HepG2 (cell line): ENCODE results near the gene BBS9. TPM values are rescaled to one million over a fixed set of nuclear protein-coding genes. Genes with fewer than 3 reads are reported as not detected.

Experiments
- ATAC-seq: fragments of 200-7000 bp; cut with Tn5 transposase; 3 replicates; pipeline ENCODE4 v1.9.1; 2020; ENCODE audit warnings: mild to moderate bottlenecking, moderate library complexity
- BruUV-seq: library from RNA; stranded (reverse); fragments of 400-500 nt; replicated peaks from 2 replicates; lab custom pipeline; 2021; lab: Mats Ljungman, UMichigan
- CTCF ChIA-PET: fragments of 300-600 bp; formaldehyde crosslinking; extraction: SDS; loops from one replicate; lab custom pipeline; 2021; ENCODE audit warnings: low total read pairs, inconsistent platforms, low intra/inter-chr PET ratio; lab: Yijun Ruan, JAX
- POLR2A ChIA-PET: fragments of 350-600 bp; sonication (Branson Sonifier 250); formaldehyde crosslinking; loops from one replicate; lab custom pipeline; 2020; ENCODE audit warnings: antibody characterized with exemption, inconsistent platforms; lab: Yijun Ruan, JAX
- DNase-seq: peaks from one replicate; pipeline ENCODE4 v3.0.0-alpha.2; 2015; ENCODE audit warnings: low spot score
- FAIRE-seq: peaks from 3 replicates; lab custom pipeline; 2011; peaks lifted over from hg19 to GRCh38; lab: Jason Lieb, UNC
- H2AFZ ChIP-seq: one replicate; pipeline ENCODE4 v1.6.1; 2011; ENCODE audit warnings: low read length, inconsistent platforms
- H3K27ac ChIP-seq: fragments of 300-600 bp; 3 replicates; pipeline ENCODE4 v1.8.0; 2011; ENCODE audit warnings: mixed run types, mild to moderate bottlenecking, mixed read lengths, low read length, inconsistent platforms; ENCODE audit not compliant: insufficient read depth; ENCODE audit errors: extremely low read length
- H3K27me3 ChIP-seq, 2 experiments: fragments of 200-600 bp in 1 of 2; 2 replicates in 1 of 2; 3 replicates in 1 of 2; pipeline versions ENCODE4 v1.6.0 to v1.8.0; 2011; ENCODE audit warnings: low read length in 2 of 2, mild to moderate bottlenecking in 2 of 2, moderate library complexity in 2 of 2, inconsistent platforms in 1 of 2; ENCODE audit not compliant: insufficient read depth in 2 of 2, control insufficient read depth in 1 of 2
- H3K36me3 ChIP-seq, 2 experiments: fragments of 200-600 bp in 1 of 2; replicated peaks in 1 of 2; 2 replicates in 1 of 2; 3 replicates in 1 of 2; pipeline versions ENCODE4 v1.5.1 to v1.8.0; 2011; ENCODE audit warnings: low read length in 2 of 2, inconsistent platforms in 1 of 2; ENCODE audit not compliant: insufficient read depth in 2 of 2, control insufficient read depth in 1 of 2
- H3K4me1 ChIP-seq: 2 replicates; pipeline ENCODE4 v1.5.1; 2012; ENCODE audit warnings: low read length, inconsistent platforms; ENCODE audit not compliant: insufficient read depth
- H3K4me2 ChIP-seq: 2 replicates; pipeline ENCODE4 v1.6.0; 2011; ENCODE audit warnings: low read depth, low read length, inconsistent platforms
- H3K4me3 ChIP-seq, 3 experiments: fragments of 200-600 bp in 1 of 3; sonication (generic), shearing (Covaris generic) in 1 of 3; replicated peaks in 1 of 3; 2 replicates each; pipeline ENCODE4 v1.5.1; 2011 to 2016; ENCODE audit warnings: low read length in 3 of 3, inconsistent platforms in 2 of 3, low read depth in 2 of 3, mild to moderate bottlenecking in 2 of 3, control low read depth in 1 of 3, mixed read lengths in 1 of 3; ENCODE audit not compliant: insufficient read depth in 1 of 3
- H3K79me2 ChIP-seq: one replicate; pipeline ENCODE4 v1.6.1; 2011; ENCODE audit warnings: low read length, inconsistent platforms; ENCODE audit not compliant: insufficient read depth
- H3K9ac ChIP-seq: 2 replicates; pipeline ENCODE4 v1.6.0; 2011; ENCODE audit warnings: mild to moderate bottlenecking, low read depth, low read length, inconsistent platforms; ENCODE audit not compliant: insufficient read depth
- H3K9me3 ChIP-seq: 2 replicates; pipeline ENCODE4 v1.5.1; 2012; ENCODE audit warnings: mild to moderate bottlenecking, low read length
- H4K20me1 ChIP-seq: 2 replicates; pipeline ENCODE4 v1.6.0; 2011; ENCODE audit warnings: inconsistent platforms, mild to moderate bottlenecking, low read length, moderate library complexity; ENCODE audit not compliant: insufficient read depth
- ATF6 ChIP-seq: sonication (generic); formaldehyde crosslinking; conservative IDR thresholded peaks from 2 replicates; pipeline ENCODE4 v1.4.0; 2020; ENCODE audit warnings: missing genetic modification reagents
- FOSL1 ChIP-seq: sonication (generic); formaldehyde crosslinking; IDR thresholded peaks from 2 replicates; pipeline ENCODE4 v1.9.0; 2021; ENCODE audit warnings: missing genetic modification reagents, borderline replicate concordance
- GZF1 ChIP-seq: sonication (generic); formaldehyde crosslinking; IDR thresholded peaks from 2 replicates; pipeline ENCODE4 v1.5.1; 2020; ENCODE audit warnings: mild to moderate bottlenecking, missing genetic modification reagents
- PCBP2 ChIP-seq: fragments of 200-400 bp; formaldehyde crosslinking; optimal IDR thresholded peaks from 2 replicates; pipeline ENCODE3; 2018; ENCODE audit warnings: low read length, low read depth; ENCODE audit not compliant: poor library complexity, severe bottlenecking
- PHF20 ChIP-seq: sonication (generic); formaldehyde crosslinking; IDR thresholded peaks from 2 replicates; pipeline ENCODE4 v1.5.0; 2020; ENCODE audit warnings: mild to moderate bottlenecking, missing genetic modification reagents
- PHF8 ChIP-seq: sonication (generic); formaldehyde crosslinking; IDR thresholded peaks from 2 replicates; pipeline ENCODE4 v1.5.0; 2020; ENCODE audit warnings: missing genetic modification reagents
- SOX13 ChIP-seq, 3 experiments: fragments of 450-650 bp in 1 of 3; sonication (generic) in 1 of 3; formaldehyde crosslinking in 1 of 3; IDR thresholded peaks in 2 of 3; conservative IDR thresholded peaks in 1 of 3; 2 replicates each; pipeline versions ENCODE4 v1.5.0 to v1.6.1; 2016 to 2020; ENCODE audit warnings: antibody characterized with exemption in 1 of 3, mild to moderate bottlenecking in 1 of 3, missing compliant biosample characterization in 1 of 3, missing genetic modification reagents in 1 of 3, moderate library complexity in 1 of 3
- ZNF552 ChIP-seq: sonication (generic); formaldehyde crosslinking; IDR thresholded peaks from 2 replicates; pipeline ENCODE4 v1.9.0; 2022; ENCODE audit warnings: missing genetic modification reagents, mild to moderate bottlenecking, borderline replicate concordance
- ZNF574 ChIP-seq: sonication (generic); formaldehyde crosslinking; IDR thresholded peaks from 2 replicates; pipeline ENCODE4 v1.4.0; 2020; ENCODE audit warnings: missing genetic modification reagents
- ZNF672 ChIP-seq: sonication (generic); formaldehyde crosslinking; IDR thresholded peaks from 2 replicates; pipeline ENCODE4 v1.8.1; 2022; ENCODE audit warnings: missing genetic modification reagents
- ZSCAN5A ChIP-seq: sonication (generic); formaldehyde crosslinking; IDR thresholded peaks from 2 replicates; pipeline ENCODE4 v1.8.0; 2022; ENCODE audit warnings: mild to moderate bottlenecking, missing genetic modification reagents, borderline replicate concordance
- WGBS: methylation state at CpG from one replicate; pipeline ENCODE4 v1.1.6; 2017; ENCODE audit warnings: low lambda C conversion rate; 5-methylcytosine and 5-hydroxymethylcytosine counted together
- in situ Hi-C: cut with HindIII; loops from 2 replicates; pipeline ENCODE4 v1.10.0; 2017; ENCODE audit warnings: low pct_unique_long_range_greater_than_20kb; ENCODE audit not compliant: extremely low pct_ligation_motif_present
- intact Hi-C: fragments of 100-400 bp; cut with micrococcal nuclease; formaldehyde crosslinking; loops from one replicate; pipeline ENCODE4 v1.10.0; 2022; ENCODE audit not compliant: unreplicated experiment
- polyA plus RNA-seq, 8 experiments: library from polyadenylated mRNA; depleted of rRNA in 3 of 8; stranded (reverse) in 7 of 8; unstranded in 1 of 8; fragments of >200 nt; fragmentation: Illumina TruSeq in 4 of 8; extraction: Trizol in 4 of 8; gene quantifications; 2 replicates each; pipeline versions ENCODE4 v1.2.1 to v1.2.3, GENCODE V29; 2011 to 2016; ENCODE audit warnings: low read depth in 4 of 8, missing spikeins in 1 of 8, mixed read lengths in 1 of 8; ENCODE audit not compliant: insufficient read depth in 1 of 8
- total RNA-seq, 5 experiments: library from RNA; depleted of rRNA; stranded (reverse); fragments of >200 nt; fragmentation: Illumina TruSeq; extraction: Trizol; gene quantifications; 2 replicates each; pipeline ENCODE4 v1.2.3, GENCODE V29; 2016; ENCODE audit warnings: low read depth in 1 of 5
- TF ChIP-seq, protein P1 (sequence below): sonication (generic); formaldehyde crosslinking; conservative IDR thresholded peaks from 2 replicates; pipeline ENCODE4 v1.8.0; 2022; ENCODE audit warnings: mild to moderate bottlenecking, moderate library complexity, missing genetic modification reagents
- TF ChIP-seq, protein P2 (sequence below): sonication (generic); formaldehyde crosslinking; conservative IDR thresholded peaks from 2 replicates; pipeline ENCODE4 v1.4.0; 2020; ENCODE audit warnings: missing genetic modification reagents

The BBS9 gene
- total and polyA plus RNA-seq, 2 of the 13 experiments (the other 11 are each of a cell fraction or from before 2014, with no cell fraction given): 5.1 to 7.8 TPM

DNA sequence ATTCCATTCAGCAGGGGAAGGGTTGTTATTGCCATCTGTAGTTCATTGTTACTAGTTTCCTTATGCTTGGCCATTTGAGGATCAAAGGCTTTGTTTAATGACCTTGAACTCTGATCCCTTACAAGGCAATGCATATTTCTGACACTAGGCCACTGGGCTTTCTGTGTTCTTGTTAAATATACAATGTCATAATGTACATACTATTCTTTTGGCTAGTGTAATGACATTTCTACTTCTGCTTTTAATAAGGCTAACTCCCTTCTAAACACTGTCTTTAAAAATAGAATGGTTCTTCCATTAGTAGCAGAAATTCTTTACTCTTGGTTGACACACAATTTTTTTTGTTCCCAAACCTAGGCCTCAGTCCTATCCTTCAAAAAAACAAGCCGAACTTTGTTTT lies 86.6 kb downstream of the BBS9 start (continued):
- TF ChIP-seq, protein P1, sequence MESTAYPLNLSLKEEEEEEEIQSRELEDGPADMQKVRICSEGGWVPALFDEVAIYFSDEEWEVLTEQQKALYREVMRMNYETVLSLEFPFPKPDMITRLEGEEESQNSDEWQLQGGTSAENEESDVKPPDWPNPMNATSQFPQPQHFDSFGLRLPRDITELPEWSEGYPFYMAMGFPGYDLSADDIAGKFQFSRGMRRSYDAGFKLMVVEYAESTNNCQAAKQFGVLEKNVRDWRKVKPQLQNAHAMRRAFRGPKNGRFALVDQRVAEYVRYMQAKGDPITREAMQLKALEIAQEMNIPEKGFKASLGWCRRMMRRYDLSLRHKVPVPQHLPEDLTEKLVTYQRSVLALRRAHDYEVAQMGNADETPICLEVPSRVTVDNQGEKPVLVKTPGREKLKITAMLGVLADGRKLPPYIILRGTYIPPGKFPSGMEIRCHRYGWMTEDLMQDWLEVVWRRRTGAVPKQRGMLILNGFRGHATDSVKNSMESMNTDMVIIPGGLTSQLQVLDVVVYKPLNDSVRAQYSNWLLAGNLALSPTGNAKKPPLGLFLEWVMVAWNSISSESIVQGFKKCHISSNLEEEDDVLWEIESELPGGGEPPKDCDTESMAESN (CRISPR knock-in tag): no peak
- TF ChIP-seq SOX13 (IDR thresholded peaks at IDR 0.05) (peak; percentile 86), SOX13 (CRISPR knock-in tag; conservative IDR thresholded peaks at IDR 0.05 in 1 of 2, IDR thresholded peaks at IDR 0.05 in 1 of 2) (peak in 1 of 2 experiments; percentile 98; a peak in 2 of 4 replicates)

DNA sequence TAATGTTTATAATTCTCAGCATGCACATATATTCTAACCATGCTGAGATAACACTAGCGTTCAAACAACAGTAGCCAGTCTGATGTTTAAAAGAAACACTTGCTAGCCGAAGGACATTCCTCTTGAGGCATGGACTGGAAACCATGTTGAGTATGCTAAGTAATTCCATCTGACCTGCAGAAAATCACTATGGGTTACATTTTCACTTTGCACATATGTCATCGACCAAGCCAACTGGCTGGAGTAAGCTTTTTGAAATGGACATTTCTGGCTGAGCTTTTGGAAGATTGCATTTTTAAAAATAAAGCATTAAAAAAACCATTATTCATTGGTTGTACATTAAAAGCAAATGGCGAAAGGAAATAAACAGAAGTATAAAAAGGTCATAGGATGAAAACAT lies 88.2 kb downstream of the BBS9 start:
- peaks cover 3% of the 10 kb centered on the region; the same call in 1 of the 2 replicates for H3K9me3 ChIP-seq
- H3K9ac ChIP-seq: no peak overlapping the region
- H2AFZ ChIP-seq: no peak overlapping the region
- WGBS: 95% methylated on average over 4 of the region's 4 CpGs
- FAIRE-seq (no peak), ATAC-seq (no peak), DNase-seq (no peak)
- H4K20me1 ChIP-seq: no peaks in the 10 kb centered on the region
- no peaks in the 10 kb centered on the region for H3K27me3 ChIP-seq
- ChIA-PET CTCF (no interaction called here), POLR2A (no interaction called here)
- in situ Hi-C loops: no loop called here
- H3K4me2 ChIP-seq: no peak overlapping the region
- no TSS peak for BruUV-seq
- no peak overlapping the region for H3K4me3 ChIP-seq
- no peak overlapping the region for H3K27ac ChIP-seq
- intact Hi-C loops: loop anchor here (2.0 to 10.0 kb wide), 3 partner anchors 19 to 723 kb away; partner anchors contain the start of genes AVL9 and LSM5
- H3K4me1 ChIP-seq: peaks cover 81% of the 10 kb centered on the region
- H3K36me3 ChIP-seq: no peaks in the 10 kb centered on the region
- no peaks in the 10 kb centered on the region for H3K79me2 ChIP-seq
- TF ChIP-seq ATF6 (no peak), PHF20 (no peak), PCBP2 (no peak), ZNF672 (CRISPR knock-in tag) (no peak), ZNF574 (CRISPR knock-in tag) (no peak), FOSL1 (CRISPR knock-in tag) (no peak), PHF8 (CRISPR knock-in tag) (no peak), ZSCAN5A (CRISPR knock-in tag) (no peak), ZNF552 (CRISPR knock-in tag) (no peak), GZF1 (no peak)
- TF ChIP-seq, protein P2, sequence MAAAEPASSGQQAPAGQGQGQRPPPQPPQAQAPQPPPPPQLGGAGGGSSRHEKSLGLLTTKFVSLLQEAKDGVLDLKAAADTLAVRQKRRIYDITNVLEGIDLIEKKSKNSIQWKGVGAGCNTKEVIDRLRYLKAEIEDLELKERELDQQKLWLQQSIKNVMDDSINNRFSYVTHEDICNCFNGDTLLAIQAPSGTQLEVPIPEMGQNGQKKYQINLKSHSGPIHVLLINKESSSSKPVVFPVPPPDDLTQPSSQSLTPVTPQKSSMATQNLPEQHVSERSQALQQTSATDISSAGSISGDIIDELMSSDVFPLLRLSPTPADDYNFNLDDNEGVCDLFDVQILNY: no peak
